Activated T-cell treated with anti-CD3 and anti-CD28 coated beads, Interleukin-2, amount 50 U/mL, for 24 hours (primary cell): ENCODE data around the gene DAB2IP.
"Not testable (repeated sequence)": the region's sequence is repeated elsewhere in the genome, so short reads cannot be mapped to it uniquely, and the experiment has no call there.

Source experiments
- DNase-seq: peaks from one replicate; pipeline ENCODE4 v3.0.0-alpha.2; 2020
- H3K27ac Mint-ChIP-seq: 2 replicates; pipeline ENCODE4 v1.8.0; 2020; ENCODE audit warnings: mild to moderate bottlenecking, mixed read lengths
- H3K27me3 Mint-ChIP-seq: 2 replicates; pipeline ENCODE4 v1.8.0; 2020; ENCODE audit warnings: mixed read lengths
- H3K36me3 Mint-ChIP-seq: 2 replicates; pipeline ENCODE4 v1.8.0; 2020; ENCODE audit warnings: low read depth, mixed read lengths
- H3K4me1 Mint-ChIP-seq: 2 replicates; pipeline ENCODE4 v1.8.0; 2020; ENCODE audit warnings: low read depth, mixed read lengths
- H3K4me3 Mint-ChIP-seq: 2 replicates; pipeline ENCODE4 v1.8.0; 2020; ENCODE audit warnings: mild to moderate bottlenecking, moderate library complexity, mixed read lengths
- H3K9me3 Mint-ChIP-seq: 2 replicates; pipeline ENCODE4 v1.8.0; 2020; ENCODE audit warnings: mixed read lengths

Gene DAB2IP

DNA sequence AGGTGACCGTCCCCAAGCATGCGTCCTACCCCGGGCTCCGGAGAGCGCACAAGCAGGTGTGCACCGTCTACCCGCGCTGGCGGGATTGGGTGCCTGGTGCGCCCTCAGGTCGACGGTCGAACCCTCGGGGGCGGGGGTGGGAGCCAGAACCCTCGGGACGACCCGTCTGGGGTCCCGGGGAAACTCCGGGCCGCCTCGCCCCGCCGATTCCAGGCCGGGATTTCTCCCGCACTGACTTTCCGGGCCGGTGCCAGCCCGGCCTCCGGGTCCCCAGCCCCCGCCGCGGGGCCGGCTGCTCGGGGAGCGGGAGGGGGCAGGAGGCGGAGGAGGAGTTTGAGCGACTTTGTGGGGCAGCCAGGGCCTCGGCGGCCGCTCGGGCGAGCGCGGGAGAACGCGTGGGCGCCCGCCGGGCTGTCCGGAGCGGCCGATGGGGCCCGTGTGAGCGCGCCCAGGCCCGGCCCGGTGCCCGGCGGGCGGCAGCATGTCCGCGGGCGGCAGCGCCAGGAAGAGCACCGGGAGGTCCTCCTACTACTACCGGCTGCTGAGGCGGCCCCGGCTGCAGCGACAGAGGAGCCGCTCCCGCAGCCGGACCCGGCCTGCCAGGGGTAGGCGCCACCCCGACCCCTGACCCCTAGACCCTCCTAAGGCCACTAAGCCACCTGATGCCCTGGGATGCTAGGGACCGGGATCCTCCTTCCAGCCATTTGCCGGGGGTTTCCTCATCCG, at the start of gene DAB2IP:
TSS of gene DAB2IP (plus strand) at position 340 of the 726 bp plus-strand sequence. CDS start at position 482, 142 bp downstream.
- no peak for DNase-seq
- no peaks in the 10 kb centered on the region for H3K9me3 Mint-ChIP-seq
- H3K36me3 Mint-ChIP-seq = no peaks in the 10 kb centered on the region
- peak within 1 kb of the TSS; percentile 38 for H3K4me3 Mint-ChIP-seq
- H3K4me1 Mint-ChIP-seq = peaks cover 16% of the 10 kb centered on the region
- H3K27me3 Mint-ChIP-seq = peaks cover 73% of the 10 kb centered on the region
- H3K27ac Mint-ChIP-seq = no peak within 1 kb of the TSS

DNA sequence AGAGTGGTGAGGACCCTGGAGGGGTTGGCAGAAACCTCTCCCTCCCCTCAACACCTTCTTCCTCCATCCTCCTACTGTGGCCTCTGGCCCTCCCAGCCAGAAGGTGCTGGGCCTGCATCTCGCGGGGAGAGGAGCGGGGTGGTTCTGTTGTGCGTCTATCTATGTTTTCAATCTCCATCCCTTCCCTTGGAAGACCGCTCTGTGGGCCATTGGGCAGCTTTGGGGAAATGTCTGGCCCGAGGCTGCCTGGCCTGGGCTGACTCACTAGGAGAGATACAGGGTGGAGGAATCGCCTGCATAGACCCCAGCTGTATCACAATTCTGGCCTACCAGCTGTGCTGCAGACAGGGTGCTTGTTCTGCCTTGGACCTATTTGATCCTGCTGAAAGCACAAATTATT, 48.4 kb upstream of the DAB2IP start:
- Mint-ChIP-seq H3K36me3 (no peaks in the 10 kb centered on the region), H3K27me3 (peaks cover 65% of the 10 kb centered on the region), H3K4me3 (no peak overlapping the region), H3K4me1 (peaks cover 3% of the 10 kb centered on the region), H3K27ac (no peak overlapping the region), H3K9me3 (no peaks in the 10 kb centered on the region)
- no peak for DNase-seq

- DNase-seq = no peak
- no peak overlapping the region for H3K27ac Mint-ChIP-seq
- H3K9me3 Mint-ChIP-seq = no peaks in the 10 kb centered on the region
- H3K36me3 Mint-ChIP-seq = no peaks in the 10 kb centered on the region
- peaks cover 67% of the 10 kb centered on the region for H3K27me3 Mint-ChIP-seq
- no peak overlapping the region for H3K4me3 Mint-ChIP-seq
- H3K4me1 Mint-ChIP-seq = peaks cover 3% of the 10 kb centered on the region
These were observed 47.2 kb upstream of the DAB2IP start for GRCh38 chr9:121604242-121604641.

GRCh38 chr9:121604654-121605053, 46.8 kb upstream of the DAB2IP start:
- DNase-seq = no peak
- Mint-ChIP-seq H3K4me3 (no peak overlapping the region), H3K36me3 (no peaks in the 10 kb centered on the region), H3K27me3 (peaks cover 71% of the 10 kb centered on the region), H3K27ac (no peak overlapping the region), H3K9me3 (no peaks in the 10 kb centered on the region), H3K4me1 (peaks cover 3% of the 10 kb centered on the region)

- Mint-ChIP-seq H3K27ac (no peak overlapping the region), H3K4me1 (peaks cover 4% of the 10 kb centered on the region), H3K36me3 (no peaks in the 10 kb centered on the region), H3K9me3 (no peaks in the 10 kb centered on the region), H3K27me3 (peaks cover 67% of the 10 kb centered on the region), H3K4me3 (no peak overlapping the region)
- no peak for DNase-seq
These were observed 43.8 kb upstream of the DAB2IP start for GRCh38 chr9:121607434-121608167.

GRCh38 chr9:121608168-121608853, 43.1 kb upstream of the DAB2IP start:
- Mint-ChIP-seq H3K4me3 (no peak overlapping the region), H3K27ac (no peak overlapping the region), H3K4me1 (peaks cover 10% of the 10 kb centered on the region), H3K27me3 (peaks cover 69% of the 10 kb centered on the region), H3K9me3 (no peaks in the 10 kb centered on the region), H3K36me3 (no peaks in the 10 kb centered on the region)
- DNase-seq = no peak

GRCh38 chr9:121609822-121610637, 41.4 kb upstream of the DAB2IP start:
- Mint-ChIP-seq H3K9me3 (no peaks in the 10 kb centered on the region), H3K4me1 (peaks cover 14% of the 10 kb centered on the region), H3K36me3 (no peaks in the 10 kb centered on the region), H3K27me3 (peaks cover 67% of the 10 kb centered on the region), H3K4me3 (no peak overlapping the region), H3K27ac (no peak overlapping the region)
- no peak for DNase-seq

- no peak for DNase-seq
- Mint-ChIP-seq H3K27me3 (peaks cover 70% of the 10 kb centered on the region), H3K4me3 (no peak overlapping the region), H3K27ac (no peak overlapping the region), H3K4me1 (peaks cover 14% of the 10 kb centered on the region), H3K36me3 (no peaks in the 10 kb centered on the region), H3K9me3 (no peaks in the 10 kb centered on the region)
These were observed 40.8 kb upstream of the DAB2IP start for GRCh38 chr9:121610638-121610953.

DNA sequence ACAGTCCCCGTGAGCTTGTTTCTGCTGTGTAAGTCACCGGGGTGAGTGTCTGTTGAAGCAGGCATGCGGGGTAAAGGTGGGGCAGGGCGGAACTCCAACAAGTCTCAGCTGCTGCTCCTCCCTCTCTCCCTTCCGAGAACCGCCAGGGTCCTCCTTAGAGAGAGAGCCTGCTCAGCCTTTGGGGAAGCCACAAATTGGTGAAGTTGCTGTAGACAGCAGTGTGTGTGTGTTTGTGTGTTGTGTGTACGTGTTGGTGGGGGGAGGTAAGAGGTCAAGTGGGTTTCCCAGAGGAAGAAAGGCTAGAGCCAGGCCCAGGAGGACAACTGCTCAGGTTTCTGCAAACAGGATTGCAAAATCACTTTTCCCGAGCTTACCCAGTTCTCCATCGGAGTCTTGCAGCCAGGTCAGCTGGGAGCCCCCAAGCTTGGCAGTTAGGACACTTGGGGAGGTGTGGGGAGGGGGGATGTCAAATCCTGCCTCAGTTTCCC, 38.9 kb upstream of the DAB2IP start:
- Mint-ChIP-seq H3K4me1 (peaks cover 14% of the 10 kb centered on the region), H3K27ac (no peak overlapping the region), H3K36me3 (no peaks in the 10 kb centered on the region), H3K4me3 (no peak overlapping the region), H3K27me3 (peaks cover 68% of the 10 kb centered on the region), H3K9me3 (no peaks in the 10 kb centered on the region)
- DNase-seq = no peak

DNA sequence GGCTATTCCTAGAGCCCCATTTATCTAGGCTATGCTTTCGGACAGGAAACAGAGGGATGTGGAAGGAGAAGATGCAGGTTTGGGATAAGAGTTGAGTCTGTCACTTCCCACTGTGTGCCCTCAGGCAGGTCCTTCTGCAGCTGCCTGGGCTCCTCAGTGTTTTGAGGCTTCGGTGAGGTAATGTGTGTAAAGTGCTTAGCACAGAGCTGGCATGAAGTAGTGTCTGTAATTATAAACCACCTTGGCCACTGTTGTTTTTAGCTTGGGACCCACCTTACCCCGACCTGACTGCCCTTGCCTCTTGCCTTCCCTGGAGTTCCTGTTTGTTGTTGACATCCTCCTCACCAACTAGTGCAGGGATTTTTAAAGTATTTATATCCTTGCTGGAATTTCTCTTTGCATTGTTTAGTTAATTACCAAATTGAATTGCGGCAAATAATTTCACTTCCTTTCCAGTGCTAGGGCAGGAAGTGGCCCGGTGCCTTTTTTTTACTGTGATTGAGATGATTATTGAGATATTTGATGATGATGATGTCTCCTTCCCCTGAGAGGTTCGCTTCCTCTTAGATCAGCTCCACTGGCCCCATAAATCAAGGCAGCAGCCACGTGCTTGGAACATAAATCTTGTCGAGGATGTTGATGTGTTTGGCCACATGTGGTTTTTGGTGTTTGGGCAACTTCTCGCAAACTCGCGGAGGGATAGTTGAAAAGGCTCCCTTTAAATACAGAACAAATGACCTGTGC, 38.3 kb upstream of the DAB2IP start:
- Mint-ChIP-seq H3K27ac (no peak overlapping the region), H3K36me3 (no peaks in the 10 kb centered on the region), H3K27me3 (peaks cover 65% of the 10 kb centered on the region), H3K9me3 (no peaks in the 10 kb centered on the region), H3K4me1 (peaks cover 14% of the 10 kb centered on the region), H3K4me3 (no peak overlapping the region)
- DNase-seq = no peak

DNA sequence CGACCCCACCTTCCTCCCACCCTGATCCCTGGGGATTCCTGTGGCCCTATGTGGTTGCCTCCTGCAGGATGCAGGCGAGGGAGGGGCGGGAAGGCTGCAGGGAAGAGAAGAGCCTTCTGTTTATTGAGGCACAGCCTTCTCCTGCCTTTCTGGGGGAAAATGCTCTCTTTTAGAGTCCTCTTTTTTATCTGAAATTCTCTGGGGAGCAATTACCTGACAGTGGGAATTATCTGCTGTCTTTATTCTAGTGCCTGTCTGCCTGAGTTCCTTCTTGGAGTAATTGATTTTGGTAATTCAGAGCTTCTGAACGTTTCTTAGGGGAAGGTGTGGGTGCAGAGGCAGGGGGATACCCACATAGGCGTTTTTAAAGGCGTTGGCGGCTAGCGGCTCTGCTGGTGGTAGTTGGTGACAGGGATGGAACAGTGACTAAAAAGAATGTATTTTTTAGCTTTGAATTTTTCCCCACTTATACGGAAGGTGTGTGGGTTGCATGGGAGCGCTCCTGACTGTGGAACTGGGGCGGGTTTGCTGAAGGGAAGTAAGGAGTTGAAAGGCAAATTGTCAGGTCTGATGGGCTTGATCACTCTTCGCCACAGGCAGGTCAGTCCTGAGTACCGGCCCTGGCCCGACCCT, 35.2 kb upstream of the DAB2IP start:
- Mint-ChIP-seq H3K27me3 (peaks cover 41% of the 10 kb centered on the region), H3K36me3 (no peaks in the 10 kb centered on the region), H3K4me3 (no peak overlapping the region), H3K9me3 (no peaks in the 10 kb centered on the region), H3K27ac (no peak overlapping the region), H3K4me1 (peaks cover 14% of the 10 kb centered on the region)
- no peak for DNase-seq

DNA sequence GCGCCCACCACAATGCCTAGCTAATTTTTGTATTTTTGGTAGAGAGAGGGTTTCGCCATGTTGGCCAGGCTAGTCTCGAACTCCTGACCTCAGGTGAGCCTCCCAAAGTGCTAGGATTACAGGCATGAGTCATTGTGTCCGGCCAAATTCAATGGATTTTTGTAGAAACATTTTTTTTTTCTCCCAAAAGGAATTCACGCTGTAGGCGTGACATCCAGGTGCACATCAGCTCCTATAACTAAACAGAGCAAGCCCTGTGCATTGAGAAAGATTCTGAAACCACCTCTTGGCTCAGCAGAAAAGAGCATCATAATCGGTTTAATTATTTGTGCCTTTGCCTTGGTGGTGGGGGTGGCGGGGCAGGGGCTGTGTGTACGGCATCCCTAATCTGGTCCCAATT, 32.9 kb upstream of the DAB2IP start:
- no peaks in the 10 kb centered on the region for H3K36me3 Mint-ChIP-seq

DNA sequence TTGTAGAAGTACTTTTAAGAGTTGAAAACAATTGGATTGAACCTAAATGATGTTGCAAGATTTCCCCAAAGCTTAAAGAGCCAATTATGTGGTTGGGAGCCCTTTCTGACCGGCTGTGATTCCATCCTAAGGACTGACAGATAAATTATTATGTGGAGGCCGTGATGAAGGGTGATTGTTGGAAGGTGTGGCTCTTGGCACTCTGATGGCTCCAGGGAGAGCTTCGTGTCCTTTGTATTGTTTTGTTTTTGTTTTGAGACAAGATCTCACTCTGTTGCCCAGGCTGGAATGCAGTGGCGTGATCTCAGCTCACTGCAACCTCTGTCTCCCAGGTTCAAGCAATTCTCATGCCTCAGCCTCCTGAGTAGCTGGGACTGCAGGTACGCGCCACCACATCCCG, 32.5 kb upstream of the DAB2IP start:
- H3K9me3 Mint-ChIP-seq, H3K36me3 Mint-ChIP-seq, DNase-seq, H3K27ac Mint-ChIP-seq, H3K4me3 Mint-ChIP-seq, H3K4me1 Mint-ChIP-seq: not testable (repeated sequence)
- peaks cover 23% of the 10 kb centered on the region for H3K27me3 Mint-ChIP-seq

More for the DNA sequence above, 32.9 kb upstream of the DAB2IP start:
- H3K4me3 Mint-ChIP-seq = no peak overlapping the region
- H3K4me1 Mint-ChIP-seq = peaks cover 2% of the 10 kb centered on the region
- DNase-seq = no peak
- no peaks in the 10 kb centered on the region for H3K9me3 Mint-ChIP-seq
- peaks cover 25% of the 10 kb centered on the region for H3K27me3 Mint-ChIP-seq
- H3K27ac Mint-ChIP-seq = no peak overlapping the region
